ENCODE measurements around the gene HYAL2.

- TF ChIP-seq, protein P1, sequence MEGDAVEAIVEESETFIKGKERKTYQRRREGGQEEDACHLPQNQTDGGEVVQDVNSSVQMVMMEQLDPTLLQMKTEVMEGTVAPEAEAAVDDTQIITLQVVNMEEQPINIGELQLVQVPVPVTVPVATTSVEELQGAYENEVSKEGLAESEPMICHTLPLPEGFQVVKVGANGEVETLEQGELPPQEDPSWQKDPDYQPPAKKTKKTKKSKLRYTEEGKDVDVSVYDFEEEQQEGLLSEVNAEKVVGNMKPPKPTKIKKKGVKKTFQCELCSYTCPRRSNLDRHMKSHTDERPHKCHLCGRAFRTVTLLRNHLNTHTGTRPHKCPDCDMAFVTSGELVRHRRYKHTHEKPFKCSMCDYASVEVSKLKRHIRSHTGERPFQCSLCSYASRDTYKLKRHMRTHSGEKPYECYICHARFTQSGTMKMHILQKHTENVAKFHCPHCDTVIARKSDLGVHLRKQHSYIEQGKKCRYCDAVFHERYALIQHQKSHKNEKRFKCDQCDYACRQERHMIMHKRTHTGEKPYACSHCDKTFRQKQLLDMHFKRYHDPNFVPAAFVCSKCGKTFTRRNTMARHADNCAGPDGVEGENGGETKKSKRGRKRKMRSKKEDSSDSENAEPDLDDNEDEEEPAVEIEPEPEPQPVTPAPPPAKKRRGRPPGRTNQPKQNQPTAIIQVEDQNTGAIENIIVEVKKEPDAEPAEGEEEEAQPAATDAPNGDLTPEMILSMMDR (IDR thresholded peaks at IDR 0.05), result no peak
- TF ChIP-seq POLR2A (IDR thresholded peaks at IDR 0.05), result peak; percentile 53
Measured at GRCh38 chr3:50292159-50293078, 30.1 kb downstream of the HYAL2 start, which contains the start of gene IFRD2.
